Right lobe of liver (tissue), 4 donors: ENCODE measurements around the gene PODXL.

Source experiments
- CTCF ChIP-seq, 4 donors: fragments of 200-600 bp in 3 of 4; fragments of 450-650 bp in 1 of 4; IDR thresholded peaks; one replicate each; pipeline versions ENCODE4 v1.5.1 to v1.8.0; 2016 to 2022; ENCODE audit warnings: antibody characterized with exemption in 4 of 4, mild to moderate bottlenecking in 2 of 4
- POLR2A ChIP-seq: fragments of 450-650 bp; IDR thresholded peaks from one replicate; pipeline ENCODE4 v1.6.1; 2017; ENCODE audit warnings: antibody characterized with exemption, mild to moderate bottlenecking
- donor health status: DM: no; HTN: no; CAD: no.
- donor health status: DM: no; HTN: no; CAD: no.
- donor health status: DM: no; HTN: yes; CAD: no.

GRCh38 chr7:131546126-131546525, 10.3 kb downstream of the PODXL start:
- no peak for TF ChIP-seq CTCF (IDR thresholded peaks at IDR 0.05)
- TF ChIP-seq POLR2A, result no peak
